Smooth muscle cell (in vitro differentiated cells): ENCODE measurements around the gene SPACA5. TPM values are rescaled to one million over a fixed set of nuclear protein-coding genes. Genes with fewer than 3 reads are reported as not detected.
"Not testable (repeated sequence)": the region's sequence is repeated elsewhere in the genome, so short reads cannot be mapped to it uniquely, and the experiment has no call there.

Experiments
- DNase-seq: peaks from one replicate; lab custom pipeline; 2025; ENCODE audit not compliant: unreplicated experiment; lab: John Stamatoyannopoulos, UW
- H2AFZ ChIP-seq: fragments of 200-600 bp; sonication (generic); 2 replicates; pipeline ENCODE4 v1.6.0; 2016; ENCODE audit warnings: antibody characterized with exemption, low read depth, mild to moderate bottlenecking
- H3F3A ChIP-seq: fragments of 200-600 bp; sonication (generic); 2 replicates; pipeline ENCODE4 v1.6.0; 2017; ENCODE audit warnings: antibody characterized with exemption, low read depth
- H3K27ac ChIP-seq: fragments of 200-600 bp; sonication (generic); 2 replicates; pipeline ENCODE4 v1.5.1; 2016; ENCODE audit warnings: low read depth, mild to moderate bottlenecking
- H3K27me3 ChIP-seq: fragments of 200-600 bp; sonication (generic); 2 replicates; pipeline ENCODE4 v1.6.1; 2016; ENCODE audit warnings: low read depth, mild to moderate bottlenecking
- H3K36me3 ChIP-seq: fragments of 200-600 bp; sonication (generic); 2 replicates; pipeline ENCODE4 v1.5.1; 2016; ENCODE audit warnings: low read depth
- H3K4me1 ChIP-seq: fragments of 200-600 bp; sonication (generic); 2 replicates; pipeline ENCODE4 v1.5.1; 2016; ENCODE audit warnings: low read depth
- H3K4me2 ChIP-seq: fragments of 200-600 bp; sonication (generic); 2 replicates; pipeline ENCODE4 v1.6.0; 2016; ENCODE audit warnings: mild to moderate bottlenecking
- H3K4me3 ChIP-seq: fragments of 200-600 bp; sonication (generic); 2 replicates; pipeline ENCODE4 v1.5.1; 2016; ENCODE audit warnings: mild to moderate bottlenecking
- H3K79me2 ChIP-seq: fragments of 200-600 bp; sonication (generic); 2 replicates; pipeline ENCODE4 v1.6.0; 2016; ENCODE audit warnings: low read depth, mild to moderate bottlenecking
- H3K9ac ChIP-seq: fragments of 200-600 bp; sonication (generic); 2 replicates; pipeline ENCODE4 v1.6.0; 2016; ENCODE audit warnings: low read depth
- H3K9me3 ChIP-seq: fragments of 200-600 bp; sonication (generic); replicated peaks from 2 replicates; pipeline ENCODE4 v1.5.1; 2016; ENCODE audit warnings: low read depth
- H4K20me1 ChIP-seq: fragments of 200-600 bp; sonication (generic); 2 replicates; pipeline ENCODE4 v1.6.0; 2016; ENCODE audit warnings: low read depth
- WGBS: methylation state at CpG from one replicate; pipeline ENCODE4 v1.1.7; 2016; ENCODE audit warnings: low lambda C conversion rate; 5-methylcytosine and 5-hydroxymethylcytosine counted together
- polyA plus RNA-seq: library from polyadenylated mRNA; unstranded; fragments of >200 nt; fragmentation: Nextera tagmentation; extraction: Ambion mirVana; gene quantifications from 2 replicates; pipeline ENCODE4 v1.2.1, GENCODE V29; 2016
- total RNA-seq: library from RNA; depleted of rRNA; stranded (reverse); fragments of >200 nt; gene quantifications from 2 replicates; pipeline ENCODE4 v1.2.3, GENCODE V29; 2014
- TF ChIP-seq, protein P1 (sequence below): fragments of 200-600 bp; sonication (generic); IDR thresholded peaks from 2 replicates; pipeline ENCODE4 v1.5.1; 2017; ENCODE audit warnings: borderline replicate concordance, mild to moderate bottlenecking, antibody characterized with exemption; ENCODE audit not compliant: insufficient read depth, poor library complexity, severe bottlenecking

Gene SPACA5
- total and polyA plus RNA-seq, 2 experiments from 2014 or later: not detected

DNA sequence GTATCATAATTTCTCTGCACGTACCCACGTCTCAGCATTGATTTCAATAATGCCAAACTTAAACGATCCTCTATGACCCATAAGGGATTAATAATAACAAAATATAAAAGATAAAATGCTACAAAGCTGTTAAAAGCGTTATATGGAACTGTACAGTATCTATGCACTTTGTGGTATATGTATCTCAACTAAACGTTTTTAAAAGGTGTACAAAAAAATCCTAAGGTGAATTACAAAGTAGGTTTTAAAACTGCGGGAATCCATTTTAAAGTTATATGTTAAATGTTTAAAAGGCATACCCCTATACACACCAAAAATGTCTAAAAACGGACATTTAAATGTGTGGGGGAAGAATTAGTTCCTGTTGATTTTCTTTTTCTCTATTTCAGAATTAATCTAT is 3.9 kb upstream of the SPACA5 start:
- peak overlapping the region; percentile 62 for H3K4me3 ChIP-seq
- WGBS: 63% methylated on average over 7 of the region's 7 CpGs
- H3K4me1 ChIP-seq: no peaks in the 10 kb centered on the region
- no peak overlapping the region for H3K27ac ChIP-seq
- no peaks in the 10 kb centered on the region for H4K20me1 ChIP-seq
- no peaks in the 10 kb centered on the region for H3K36me3 ChIP-seq
- no peaks in the 10 kb centered on the region for H3K27me3 ChIP-seq
- H3F3A ChIP-seq: no peaks in the 10 kb centered on the region
- DNase-seq: no peak
- H3K79me2 ChIP-seq: peaks cover 7% of the 10 kb centered on the region
- no peak overlapping the region for H3K9ac ChIP-seq
- no peaks in the 10 kb centered on the region for H3K9me3 ChIP-seq
- TF ChIP-seq, protein P1, sequence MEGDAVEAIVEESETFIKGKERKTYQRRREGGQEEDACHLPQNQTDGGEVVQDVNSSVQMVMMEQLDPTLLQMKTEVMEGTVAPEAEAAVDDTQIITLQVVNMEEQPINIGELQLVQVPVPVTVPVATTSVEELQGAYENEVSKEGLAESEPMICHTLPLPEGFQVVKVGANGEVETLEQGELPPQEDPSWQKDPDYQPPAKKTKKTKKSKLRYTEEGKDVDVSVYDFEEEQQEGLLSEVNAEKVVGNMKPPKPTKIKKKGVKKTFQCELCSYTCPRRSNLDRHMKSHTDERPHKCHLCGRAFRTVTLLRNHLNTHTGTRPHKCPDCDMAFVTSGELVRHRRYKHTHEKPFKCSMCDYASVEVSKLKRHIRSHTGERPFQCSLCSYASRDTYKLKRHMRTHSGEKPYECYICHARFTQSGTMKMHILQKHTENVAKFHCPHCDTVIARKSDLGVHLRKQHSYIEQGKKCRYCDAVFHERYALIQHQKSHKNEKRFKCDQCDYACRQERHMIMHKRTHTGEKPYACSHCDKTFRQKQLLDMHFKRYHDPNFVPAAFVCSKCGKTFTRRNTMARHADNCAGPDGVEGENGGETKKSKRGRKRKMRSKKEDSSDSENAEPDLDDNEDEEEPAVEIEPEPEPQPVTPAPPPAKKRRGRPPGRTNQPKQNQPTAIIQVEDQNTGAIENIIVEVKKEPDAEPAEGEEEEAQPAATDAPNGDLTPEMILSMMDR: no peak
- H2AFZ ChIP-seq: no peak overlapping the region
- H3K4me2 ChIP-seq: peak overlapping the region; percentile 86

DNA sequence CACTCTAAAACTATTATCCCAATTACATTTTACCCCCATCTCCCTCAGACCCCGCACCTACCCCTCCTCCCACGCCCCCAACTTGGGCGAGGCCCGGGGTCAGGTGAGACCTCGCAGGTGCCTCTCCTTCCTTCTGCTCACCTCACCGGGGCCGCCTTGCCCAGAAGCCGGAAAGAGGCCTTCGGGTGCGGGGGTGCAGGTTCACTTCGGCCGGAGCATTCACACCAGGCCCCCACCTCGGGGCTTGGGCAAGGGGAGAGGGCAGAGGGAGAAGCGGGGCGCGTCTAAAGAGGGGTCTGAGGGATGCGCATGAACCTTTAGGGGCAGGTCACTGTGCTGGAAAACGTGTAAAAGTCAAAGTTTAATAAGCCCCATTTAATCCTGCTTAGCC is 3.4 kb upstream of the SPACA5 start:
- H3K79me2 ChIP-seq: peaks cover 7% of the 10 kb centered on the region
- no peaks in the 10 kb centered on the region for H3K36me3 ChIP-seq
- H3K9me3 ChIP-seq: no peaks in the 10 kb centered on the region
- DNase-seq: no peak
- peak overlapping the region; percentile 59 for H2AFZ ChIP-seq
- no peaks in the 10 kb centered on the region for H3K4me1 ChIP-seq
- WGBS: 52% methylated on average over 18 of the region's 18 CpGs
- no peaks in the 10 kb centered on the region for H3K27me3 ChIP-seq
- peak overlapping the region; percentile 50 for H3K9ac ChIP-seq
- peak overlapping the region; percentile 62 for H3K4me3 ChIP-seq
- H3K27ac ChIP-seq: no peak overlapping the region
- H3F3A ChIP-seq: no peaks in the 10 kb centered on the region
- TF ChIP-seq, protein P1: no peak
- peak overlapping the region; percentile 86 for H3K4me2 ChIP-seq
- H4K20me1 ChIP-seq: no peaks in the 10 kb centered on the region

DNA sequence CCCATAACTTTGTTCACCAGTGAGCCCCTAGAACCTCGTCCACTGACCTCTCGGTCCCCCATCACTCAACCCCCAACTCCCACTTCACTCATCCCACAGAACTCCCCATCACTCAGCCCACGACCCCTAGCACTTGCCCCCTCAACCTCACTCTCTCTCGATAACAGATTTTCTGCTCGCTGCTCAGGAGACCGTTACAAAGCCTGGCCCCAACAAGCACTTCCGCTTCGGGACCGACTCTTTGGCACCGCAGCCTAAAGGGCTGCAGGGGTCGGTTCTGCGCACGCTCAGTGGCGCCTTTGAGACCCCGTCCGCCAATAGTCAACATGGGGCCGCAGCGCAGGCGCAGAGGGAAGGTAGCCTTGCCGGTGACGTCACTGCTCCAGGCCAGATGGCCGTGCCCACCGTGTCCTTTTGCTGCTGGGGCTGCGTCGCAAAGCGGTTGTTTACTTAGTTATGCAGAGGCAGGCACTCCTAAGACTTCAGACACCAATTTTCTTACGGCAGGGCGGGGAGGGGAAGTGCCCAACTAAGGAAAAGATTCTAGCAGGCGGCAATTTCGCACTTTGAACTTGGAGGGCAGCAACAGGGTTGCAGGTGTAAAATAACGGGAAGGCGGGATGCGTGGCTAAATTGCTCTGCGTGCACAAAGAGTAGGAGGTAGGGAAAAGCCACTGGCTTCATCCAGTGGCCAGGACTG is 2.9 kb upstream of the SPACA5 start, which contains the start of gene ZNF182:
ZNF182 (minus strand) TSS at position 232 of the 700 bp plus-strand sequence. CDS start 1,380 bp downstream, outside the sequence.
- H3K9me3 ChIP-seq: no peaks in the 10 kb centered on the region
- no peaks in the 10 kb centered on the region for H3K27me3 ChIP-seq
- 33% methylated on average over 34 of the region's 34 CpGs for WGBS
- H4K20me1 ChIP-seq: no peaks in the 10 kb centered on the region
- peak; percentile 64 for DNase-seq
- no peaks in the 10 kb centered on the region for H3F3A ChIP-seq
- peak within 1 kb of the TSS; percentile 86 for H3K4me2 ChIP-seq
- TF ChIP-seq, protein P1: no peak
- peaks cover 7% of the 10 kb centered on the region for H3K79me2 ChIP-seq
- no peaks in the 10 kb centered on the region for H3K4me1 ChIP-seq
- peak within 1 kb of the TSS; percentile 50 for H3K9ac ChIP-seq
- H3K27ac ChIP-seq: no peak within 1 kb of the TSS
- peak within 1 kb of the TSS; percentile 62 for H3K4me3 ChIP-seq
- H3K36me3 ChIP-seq: no peaks in the 10 kb centered on the region
- H2AFZ ChIP-seq: peak within 1 kb of the TSS; percentile 59

DNA sequence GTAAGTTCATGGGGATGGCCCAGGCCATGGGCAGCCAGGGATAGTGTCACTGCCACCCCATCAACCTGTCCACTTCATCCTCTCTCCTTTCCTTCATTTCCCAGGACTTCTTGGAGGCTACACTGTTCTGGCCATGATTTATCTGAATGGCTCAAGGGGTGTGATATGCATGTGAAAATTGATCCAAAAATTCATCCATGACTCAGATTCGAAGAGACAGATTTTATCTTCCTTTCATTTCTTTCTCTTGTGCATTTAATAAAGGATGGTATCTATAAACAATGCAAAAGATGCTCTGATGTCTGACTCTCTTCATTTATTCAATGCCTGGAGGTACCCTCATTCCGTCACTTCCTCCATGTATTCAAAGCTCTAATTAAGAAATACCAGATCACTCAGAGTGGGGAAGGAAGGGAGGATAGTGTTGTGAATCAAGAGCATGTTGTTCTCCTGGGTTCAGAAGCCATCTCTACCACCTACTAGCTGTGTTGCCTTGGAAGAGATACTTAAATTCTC is 2.7 kb downstream of the SPACA5 start:
- not testable (repeated sequence) for H3K36me3 ChIP-seq, H3K4me3 ChIP-seq, H3K79me2 ChIP-seq, H3K27me3 ChIP-seq, H3K9me3 ChIP-seq, DNase-seq, H3K27ac ChIP-seq, H3K4me1 ChIP-seq, H2AFZ ChIP-seq, H4K20me1 ChIP-seq, H3K4me2 ChIP-seq, H3K9ac ChIP-seq, H3F3A ChIP-seq
- no CpG with 5 or more reads among the region's 2 CpGs for WGBS

DNA sequence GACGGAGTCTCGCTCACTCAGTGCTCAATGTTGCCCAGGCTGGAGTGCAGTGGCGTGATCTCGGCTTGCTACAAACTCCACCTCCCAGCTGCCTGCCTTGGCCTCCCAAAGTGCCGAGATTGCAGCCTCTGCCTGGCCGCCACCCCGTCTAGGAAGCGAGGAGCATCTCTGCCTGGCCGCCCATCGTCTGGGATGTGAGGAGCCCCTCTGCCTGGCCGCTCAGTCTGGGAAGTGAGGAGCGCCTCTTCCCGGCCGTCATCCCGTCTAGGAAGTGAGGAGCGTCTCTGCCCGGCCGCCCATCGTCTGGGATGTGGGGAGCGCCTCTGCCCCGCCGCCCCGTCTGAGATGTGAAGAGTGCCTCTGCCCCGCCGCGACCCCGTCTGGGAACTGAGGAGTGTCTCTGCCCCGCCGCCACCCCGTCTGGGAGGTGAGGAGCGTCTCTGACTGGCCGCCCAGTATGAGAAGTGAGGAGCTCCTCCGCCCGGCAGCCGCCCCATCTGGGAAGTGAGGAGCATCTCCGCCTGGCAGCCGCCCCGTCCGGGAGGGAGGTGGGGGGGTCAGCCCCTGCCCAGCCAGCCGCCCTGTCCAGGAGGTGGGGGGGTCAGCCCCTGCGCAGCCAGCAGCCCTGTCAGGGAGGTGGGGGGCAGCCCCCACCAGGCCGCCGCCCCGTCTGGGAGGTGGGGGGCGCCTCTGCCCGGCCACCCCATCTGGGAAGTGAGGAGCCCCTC is 10.0 kb downstream of the SPACA5 start:
- H3K36me3 ChIP-seq, H3K4me3 ChIP-seq, H3K27me3 ChIP-seq, H4K20me1 ChIP-seq, H3K4me2 ChIP-seq, DNase-seq, H3K79me2 ChIP-seq, H3K4me1 ChIP-seq, H3K9me3 ChIP-seq, H3K27ac ChIP-seq, H3K9ac ChIP-seq, H3F3A ChIP-seq, H2AFZ ChIP-seq: not testable (repeated sequence)
- 98% methylated on average over 13 of the region's 46 CpGs for WGBS

DNA sequence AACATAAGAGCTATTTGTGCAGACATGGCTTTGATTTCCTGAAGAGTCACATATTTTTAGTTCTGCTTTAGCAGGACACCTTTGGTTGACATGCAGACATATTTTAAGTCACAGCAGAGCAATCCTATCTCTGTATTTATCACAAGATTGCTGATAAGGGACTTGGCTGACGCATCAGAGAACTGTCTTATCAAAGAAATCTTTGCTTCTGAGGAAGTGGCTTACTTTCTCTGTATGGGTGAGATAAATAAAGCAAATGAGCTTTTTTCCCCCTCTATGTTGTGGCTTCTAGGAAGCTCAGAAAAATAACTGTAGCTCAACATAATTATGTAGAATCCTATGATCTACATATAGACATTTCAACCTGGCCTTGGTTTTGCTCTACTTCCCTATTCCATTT is 13.1 kb downstream of the SPACA5 start:
- H3F3A ChIP-seq, H3K27me3 ChIP-seq, H2AFZ ChIP-seq, H3K4me3 ChIP-seq, H3K9me3 ChIP-seq, H3K4me1 ChIP-seq, H3K36me3 ChIP-seq, H3K27ac ChIP-seq, DNase-seq, H3K79me2 ChIP-seq, H4K20me1 ChIP-seq, H3K4me2 ChIP-seq, H3K9ac ChIP-seq: not testable (repeated sequence)
- WGBS: no CpG with 5 or more reads among the region's 1 CpG
